Karpas-422 (cell line): ENCODE measurements around the gene HMGN4. TPM values are rescaled to one million over a fixed set of nuclear protein-coding genes. Genes with fewer than 3 reads are reported as not detected.

Source experiments
- DNase-seq: peaks from one replicate; pipeline ENCODE4 v3.0.0-alpha.2; 2015
- H2AFZ ChIP-seq: fragments of 200-600 bp; sonication (generic); 2 replicates; pipeline ENCODE4 v1.6.1; 2014; ENCODE audit warnings: antibody characterized with exemption, low read length, mixed read lengths
- H3K27ac ChIP-seq: fragments of 200-600 bp; sonication (generic); 2 replicates; pipeline ENCODE4 v1.5.1; 2014; ENCODE audit warnings: mild to moderate bottlenecking, low read length, moderate library complexity
- H3K27me3 ChIP-seq: fragments of 200-600 bp; sonication (generic); 2 replicates; pipeline ENCODE4 v1.6.1; 2014; ENCODE audit warnings: low read length, mixed read lengths
- H3K36me3 ChIP-seq: fragments of 200-600 bp; sonication (generic); 2 replicates; pipeline ENCODE4 v1.6.1; 2014; ENCODE audit warnings: low read length, mixed read lengths; ENCODE audit not compliant: insufficient read depth
- H3K4me1 ChIP-seq: fragments of 200-600 bp; sonication (generic); 2 replicates; pipeline ENCODE4 v1.6.1; 2014; ENCODE audit warnings: mild to moderate bottlenecking, low read length, mixed read lengths
- H3K4me2 ChIP-seq: fragments of 200-600 bp; sonication (generic); 2 replicates; pipeline ENCODE4 v1.6.1; 2014; ENCODE audit warnings: low read length, low read depth, mild to moderate bottlenecking; ENCODE audit not compliant: poor library complexity, severe bottlenecking
- H3K4me3 ChIP-seq: fragments of 200-600 bp; sonication (generic); 2 replicates; pipeline ENCODE4 v1.5.1; 2014; ENCODE audit warnings: mild to moderate bottlenecking, antibody characterized with exemption, low read length, mixed read lengths
- H3K79me2 ChIP-seq: fragments of 200-600 bp; sonication (generic); 2 replicates; pipeline ENCODE4 v1.6.1; 2014; ENCODE audit warnings: mild to moderate bottlenecking, low read length, mixed read lengths
- H3K9ac ChIP-seq: fragments of 200-600 bp; sonication (generic); 2 replicates; pipeline ENCODE4 v1.6.0; 2014; ENCODE audit warnings: low read length
- H3K9me2 ChIP-seq: fragments of 200-600 bp; sonication (generic), shearing (Covaris generic); replicated peaks from 2 replicates; pipeline ENCODE4 v1.6.0; 2014; ENCODE audit warnings: mild to moderate bottlenecking, low read length, moderate library complexity; ENCODE audit not compliant: insufficient read depth
- H3K9me3 ChIP-seq: fragments of 300-700, 200-600 bp; sonication (generic); 2 replicates; pipeline ENCODE4 v1.6.1; 2014; ENCODE audit warnings: low read length, mixed read lengths
- H4K20me1 ChIP-seq: fragments of 200-600 bp; sonication (generic); 2 replicates; pipeline ENCODE4 v1.6.1; 2014; ENCODE audit warnings: mild to moderate bottlenecking, antibody characterized with exemption, low read length, low read depth; ENCODE audit not compliant: insufficient read depth
- total RNA-seq: library from RNA; depleted of rRNA; stranded (reverse); fragments of >200 nt; shearing (Covaris generic); gene quantifications from 2 replicates; pipeline ENCODE4 v1.2.3, GENCODE V29; 2014; ENCODE audit warnings: low replicate concordance; rRNA removed

Gene HMGN4
- 57.3 and 103 TPM in 2 replicates for total RNA-seq

DNA sequence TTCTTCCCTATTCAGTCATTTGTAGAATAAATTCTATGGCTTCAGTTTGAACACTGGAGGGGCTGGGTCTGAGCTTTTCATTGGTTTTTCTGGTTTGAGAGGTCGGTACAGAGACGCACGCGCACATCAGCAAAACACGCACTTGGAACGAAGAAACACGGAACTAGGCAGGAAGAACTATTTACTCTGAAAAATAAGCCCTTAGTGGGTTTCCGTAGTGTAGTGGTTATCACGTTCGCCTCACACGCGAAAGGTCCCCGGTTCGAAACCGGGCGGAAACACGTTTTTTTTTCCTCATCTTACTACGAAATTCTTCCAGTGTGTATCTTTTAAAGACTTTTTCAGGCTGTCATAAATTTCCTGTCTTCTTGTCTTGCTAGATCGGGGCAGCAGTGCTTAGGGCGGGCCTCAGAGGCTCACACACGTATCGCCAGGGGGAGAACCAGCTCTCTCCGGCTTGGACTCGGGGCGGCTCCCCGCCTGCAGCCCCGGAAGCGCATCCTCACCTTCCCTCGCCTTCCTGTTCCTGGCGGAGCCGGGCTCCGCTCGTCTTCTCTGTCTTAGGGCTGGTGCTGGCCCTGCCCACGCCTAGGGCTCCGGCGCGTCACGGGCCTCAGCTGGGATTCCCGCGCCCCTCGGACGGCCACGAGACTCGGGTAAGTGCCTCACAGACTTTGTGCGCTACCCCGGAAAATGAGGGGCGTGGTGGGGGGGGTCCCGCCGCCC lies at the start of gene HMGN4:
HMGN4 (plus strand) TSS at position 521 of the 726 bp plus-strand sequence. CDS start 6,841 bp downstream, outside the sequence.
- Histone ChIP-seq H3K9me2 (no peaks in the 10 kb centered on the region), H4K20me1 (no peaks in the 10 kb centered on the region)

DNA sequence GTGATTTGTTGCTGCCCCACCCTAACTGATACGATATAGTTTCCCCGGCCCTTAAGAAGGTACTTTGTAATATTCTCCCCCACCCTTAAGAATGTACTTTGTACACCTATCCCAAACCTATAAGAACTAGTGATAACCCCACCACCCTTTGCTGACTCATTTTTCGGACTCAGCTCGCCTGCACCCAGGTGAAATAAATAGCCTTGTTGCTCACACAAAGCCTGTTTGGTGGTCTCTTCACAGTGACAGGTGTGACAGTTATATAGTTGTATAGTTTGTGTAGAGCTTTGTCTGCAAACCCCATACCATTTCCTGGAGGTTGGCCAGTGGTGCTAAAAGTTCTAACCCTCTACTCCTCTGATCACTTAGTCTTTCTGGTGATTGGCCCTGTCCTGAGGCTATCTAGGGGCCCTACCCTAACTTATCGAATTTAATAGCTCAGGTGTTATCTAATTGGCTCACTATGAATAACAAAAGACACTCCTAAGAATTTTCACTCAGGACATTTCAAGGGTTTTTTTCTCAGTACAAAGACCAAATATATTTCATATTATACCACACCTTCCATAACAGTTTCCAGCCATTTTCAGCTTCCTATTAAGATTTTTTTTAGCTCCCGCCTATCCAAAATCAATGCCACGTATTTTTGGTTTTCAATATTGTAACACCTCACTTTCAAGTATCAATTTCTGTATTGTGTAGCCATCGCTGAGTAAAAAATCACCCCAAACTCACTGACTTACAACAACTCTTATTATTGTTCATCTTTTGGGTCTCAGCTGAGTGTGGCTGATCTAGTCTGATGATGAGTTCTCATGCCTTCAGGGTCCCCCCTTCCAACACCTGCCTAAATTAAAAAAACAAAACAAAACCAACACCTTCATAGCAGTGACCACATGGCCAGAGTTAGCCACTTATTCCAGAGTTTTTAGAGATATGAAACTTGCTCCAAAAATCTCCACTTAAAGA lies 47.9 kb upstream of the HMGN4 start:
- 0 out of 2 replicates have a peak, but pooled peaks cover 2% of the 10 kb centered on the region for H3K27me3 ChIP-seq
- no peaks in the 10 kb centered on the region for H3K9me2 ChIP-seq
- no peak overlapping the region for H2AFZ ChIP-seq
- H3K36me3 ChIP-seq = no peaks in the 10 kb centered on the region
- H3K27ac ChIP-seq = no peak overlapping the region
- H4K20me1 ChIP-seq = no peaks in the 10 kb centered on the region
- H3K79me2 ChIP-seq = no peaks in the 10 kb centered on the region
- DNase-seq = no peak
- H3K4me1 ChIP-seq = peaks cover 2% of the 10 kb centered on the region; the same call in 1 of the 2 replicates
- no peak overlapping the region for H3K4me3 ChIP-seq
- H3K9ac ChIP-seq = no peak overlapping the region
- no peak overlapping the region for H3K4me2 ChIP-seq
- no peaks in the 10 kb centered on the region for H3K9me3 ChIP-seq

More for the DNA sequence above, at the start of gene HMGN4:
- H3K27ac ChIP-seq = peak within 1 kb of the TSS; percentile 91
- peak within 1 kb of the TSS; percentile 94 for H3K9ac ChIP-seq
- no peaks in the 10 kb centered on the region for H3K9me3 ChIP-seq
- H3K4me3 ChIP-seq = peak within 1 kb of the TSS; percentile 91
- no peaks in the 10 kb centered on the region for H3K27me3 ChIP-seq
- H2AFZ ChIP-seq = peak within 1 kb of the TSS; percentile 57
- peaks cover 9% of the 10 kb centered on the region; the same call in 1 of the 2 replicates for H3K36me3 ChIP-seq
- peak within 1 kb of the TSS; percentile 92 for H3K4me2 ChIP-seq
- peaks cover 47% of the 10 kb centered on the region for H3K4me1 ChIP-seq
- DNase-seq = peak; percentile 95
- peaks cover 44% of the 10 kb centered on the region for H3K79me2 ChIP-seq

DNA sequence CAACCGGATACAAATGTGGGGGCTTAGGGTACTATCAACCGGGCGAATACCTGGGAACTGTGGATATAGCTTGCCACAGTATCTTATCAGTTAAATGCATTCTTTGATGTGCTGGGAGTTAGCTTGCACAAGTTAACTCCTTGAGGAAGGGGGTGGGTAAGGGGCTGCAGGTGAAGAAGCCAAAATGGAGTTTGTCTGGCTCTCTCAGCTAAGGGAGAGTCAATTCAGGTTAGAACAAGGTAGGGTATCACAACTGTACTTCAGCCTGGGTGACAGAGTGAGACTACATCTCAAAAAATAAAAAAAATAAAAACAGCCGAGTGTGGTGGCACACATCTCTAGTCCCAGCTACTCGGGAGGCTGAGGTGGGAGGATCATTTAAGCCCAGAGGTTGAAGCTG lies 46.6 kb upstream of the HMGN4 start:
- H3K27ac ChIP-seq = no peak overlapping the region
- no peak overlapping the region for H2AFZ ChIP-seq
- H3K9ac ChIP-seq = no peak overlapping the region
- 0 out of 2 replicates have a peak, but pooled peaks cover 2% of the 10 kb centered on the region for H3K27me3 ChIP-seq
- H3K4me2 ChIP-seq = no peak overlapping the region
- H3K4me3 ChIP-seq = no peak overlapping the region
- no peaks in the 10 kb centered on the region for H3K9me3 ChIP-seq
- no peaks in the 10 kb centered on the region for H4K20me1 ChIP-seq
- H3K79me2 ChIP-seq = no peaks in the 10 kb centered on the region
- H3K36me3 ChIP-seq = no peaks in the 10 kb centered on the region
- no peaks in the 10 kb centered on the region for H3K9me2 ChIP-seq
- peaks cover 4% of the 10 kb centered on the region; the same call in 1 of the 2 replicates for H3K4me1 ChIP-seq
- no peak for DNase-seq

- DNase-seq = peak; percentile 53
Measured at GRCh38 chr6:26493258-26493657, 44.9 kb upstream of the HMGN4 start.

GRCh38 chr6:26494117-26494516 lies 44.0 kb upstream of the HMGN4 start:
- no peak overlapping the region for H2AFZ ChIP-seq
- no peaks in the 10 kb centered on the region for H3K36me3 ChIP-seq
- H3K27ac ChIP-seq = no peak overlapping the region
- no peaks in the 10 kb centered on the region for H3K27me3 ChIP-seq
- no peaks in the 10 kb centered on the region for H4K20me1 ChIP-seq
- no peaks in the 10 kb centered on the region for H3K9me2 ChIP-seq
- H3K9me3 ChIP-seq = no peaks in the 10 kb centered on the region
- H3K4me2 ChIP-seq = no peak overlapping the region
- H3K4me1 ChIP-seq = peaks cover 15% of the 10 kb centered on the region
- DNase-seq = no peak
- H3K9ac ChIP-seq = no peak overlapping the region
- no peaks in the 10 kb centered on the region for H3K79me2 ChIP-seq
- H3K4me3 ChIP-seq = no peak overlapping the region

More at GRCh38 chr6:26493258-26493657, 44.9 kb upstream of the HMGN4 start:
- Histone ChIP-seq H4K20me1 (no peaks in the 10 kb centered on the region), H3K27ac (no peak overlapping the region), H3K4me2 (no peak overlapping the region), H3K9ac (no peak overlapping the region), H3K9me3 (no peaks in the 10 kb centered on the region), H3K27me3 (no peaks in the 10 kb centered on the region), H3K4me1 (peaks cover 13% of the 10 kb centered on the region), H3K36me3 (no peaks in the 10 kb centered on the region), H3K79me2 (no peaks in the 10 kb centered on the region), H2AFZ (no peak overlapping the region), H3K4me3 (no peak overlapping the region), H3K9me2 (no peaks in the 10 kb centered on the region)

DNA sequence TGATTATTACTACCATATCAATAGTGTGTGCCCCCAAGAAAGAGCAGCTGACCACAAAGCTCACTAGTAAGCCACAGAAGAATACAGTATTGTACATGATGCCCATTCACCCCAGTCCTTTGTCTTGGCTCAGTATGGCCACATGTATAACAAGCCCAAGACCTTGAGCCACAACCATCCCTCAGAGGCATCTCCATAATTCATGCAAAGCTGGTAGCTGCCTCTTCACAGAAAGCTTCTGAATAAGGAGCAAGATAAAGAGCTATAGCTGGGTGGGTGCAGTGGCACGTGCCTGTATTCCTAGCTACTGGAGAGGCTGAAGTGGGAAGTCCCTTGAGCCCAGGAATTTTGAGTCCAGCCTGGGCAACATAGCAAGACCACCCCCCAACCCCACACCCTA lies 42.9 kb upstream of the HMGN4 start:
- no peaks in the 10 kb centered on the region for H3K9me2 ChIP-seq
- H3K9me3 ChIP-seq = no peaks in the 10 kb centered on the region
- peaks cover 20% of the 10 kb centered on the region for H3K4me1 ChIP-seq
- no peak overlapping the region for H3K9ac ChIP-seq
- H3K79me2 ChIP-seq = no peaks in the 10 kb centered on the region
- no peak for DNase-seq
- H2AFZ ChIP-seq = no peak overlapping the region
- no peaks in the 10 kb centered on the region for H3K36me3 ChIP-seq
- H3K27ac ChIP-seq = no peak overlapping the region
- H3K4me3 ChIP-seq = no peak overlapping the region
- no peak overlapping the region for H3K4me2 ChIP-seq
- H3K27me3 ChIP-seq = no peaks in the 10 kb centered on the region
- H4K20me1 ChIP-seq = no peaks in the 10 kb centered on the region

- Histone ChIP-seq H3K36me3 (no peaks in the 10 kb centered on the region), H3K4me1 (peaks cover 35% of the 10 kb centered on the region), H3K9me3 (no peaks in the 10 kb centered on the region), H3K9ac (no peak overlapping the region), H3K27me3 (no peaks in the 10 kb centered on the region), H4K20me1 (no peaks in the 10 kb centered on the region), H3K79me2 (no peaks in the 10 kb centered on the region), H3K9me2 (no peaks in the 10 kb centered on the region), H2AFZ (peak overlapping the region; percentile 88; the same call in 1 of the 2 replicates), H3K27ac (no peak overlapping the region), H3K4me2 (no peak overlapping the region), H3K4me3 (no peak overlapping the region)
- DNase-seq = no peak
Measured at GRCh38 chr6:26497610-26498009, 40.6 kb upstream of the HMGN4 start.

- no peak for DNase-seq
- Histone ChIP-seq H2AFZ (peak within 1 kb of the TSS; percentile 79), H3K4me3 (no peak within 1 kb of the TSS), H3K4me2 (no peak within 1 kb of the TSS), H3K9ac (no peak within 1 kb of the TSS), H3K79me2 (no peaks in the 10 kb centered on the region), H3K9me3 (no peaks in the 10 kb centered on the region), H4K20me1 (no peaks in the 10 kb centered on the region), H3K27me3 (no peaks in the 10 kb centered on the region), H3K36me3 (no peaks in the 10 kb centered on the region), H3K4me1 (peaks cover 42% of the 10 kb centered on the region), H3K9me2 (no peaks in the 10 kb centered on the region), H3K27ac (0 out of 2 replicates have a peak within 1 kb of the TSS, but pooled peaks have one; percentile 6)
Measured at GRCh38 chr6:26500102-26500501, 38.1 kb upstream of the HMGN4 start, which contains the start of gene BTN1A1. Gene BTN1A1 (plus strand): TSS chr6:26500303. CDS start chr6:26501287, 984 bp downstream.
